Astrocyte (in vitro differentiated cells and primary cell): ENCODE data around the gene ALK. TPM values are rescaled to one million over a fixed set of nuclear protein-coding genes. Genes with fewer than 3 reads are reported as not detected.
A peak's percentile ranks its signal among the peaks of the same experiment; 100 is the strongest.

ENCODE experiments used
- DNase-seq: peaks from one replicate; pipeline ENCODE4 v3.0.0-alpha.2; 2010; ENCODE audit warnings: low read depth
- FAIRE-seq: peaks from 2 replicates; lab custom pipeline; 2011; peaks lifted over from hg19 to GRCh38; lab: Jason Lieb, UNC
- H2AFZ ChIP-seq: 2 replicates; pipeline ENCODE4 v1.6.0; 2012; ENCODE audit warnings: low read depth, low read length, inconsistent platforms
- H3K27ac ChIP-seq: 2 replicates; pipeline ENCODE4 v1.5.1; 2011; ENCODE audit warnings: low read depth, low read length, inconsistent platforms
- H3K27me3 ChIP-seq: 2 replicates; pipeline ENCODE4 v1.6.0; 2011; ENCODE audit warnings: low read length, inconsistent platforms; ENCODE audit not compliant: insufficient read depth
- H3K36me3 ChIP-seq: 2 replicates; pipeline ENCODE4 v1.5.1; 2011; ENCODE audit warnings: low read length, inconsistent platforms; ENCODE audit not compliant: insufficient read depth
- H3K4me1 ChIP-seq: 2 replicates; pipeline ENCODE4 v1.5.1; 2011; ENCODE audit warnings: low read length, inconsistent platforms; ENCODE audit not compliant: insufficient read depth
- H3K4me2 ChIP-seq: 2 replicates; pipeline ENCODE4 v1.6.0; 2012; ENCODE audit warnings: low read length, inconsistent platforms
- H3K4me3 ChIP-seq: 2 replicates; pipeline ENCODE4 v1.5.1; 2011; ENCODE audit warnings: low read depth, mild to moderate bottlenecking, low read length, inconsistent platforms; ENCODE audit not compliant: insufficient read depth
- H3K79me2 ChIP-seq: 2 replicates; pipeline ENCODE4 v1.6.0; 2012; ENCODE audit warnings: mild to moderate bottlenecking, low read length, inconsistent platforms; ENCODE audit not compliant: insufficient read depth
- H3K9ac ChIP-seq: 2 replicates; pipeline ENCODE4 v1.6.0; 2012; ENCODE audit warnings: mild to moderate bottlenecking, low read length, inconsistent platforms
- H3K9me3 ChIP-seq: 2 replicates; pipeline ENCODE4 v1.5.1; 2012; ENCODE audit warnings: low read depth, mild to moderate bottlenecking, low read length, inconsistent platforms; ENCODE audit not compliant: insufficient read depth
- H4K20me1 ChIP-seq: 2 replicates; pipeline ENCODE4 v1.6.0; 2012; ENCODE audit warnings: low read length, inconsistent platforms; ENCODE audit not compliant: insufficient read depth
- H3K27ac Mint-ChIP-seq: one replicate; pipeline ENCODE4 v1.8.0; 2021; ENCODE audit warnings: mild to moderate bottlenecking, mixed read lengths; ENCODE audit not compliant: unreplicated experiment
- H3K27me3 Mint-ChIP-seq: one replicate; pipeline ENCODE4 v1.8.0; 2021; ENCODE audit warnings: low read depth, mixed read lengths; ENCODE audit not compliant: unreplicated experiment
- H3K36me3 Mint-ChIP-seq: one replicate; pipeline ENCODE4 v1.8.0; 2021; ENCODE audit warnings: low read depth, mixed read lengths; ENCODE audit not compliant: unreplicated experiment
- H3K4me1 Mint-ChIP-seq: one replicate; pipeline ENCODE4 v1.8.0; 2021; ENCODE audit warnings: low read depth, mixed read lengths; ENCODE audit not compliant: unreplicated experiment
- H3K4me3 Mint-ChIP-seq: one replicate; pipeline ENCODE4 v1.8.0; 2021; ENCODE audit warnings: mild to moderate bottlenecking, moderate library complexity, mixed read lengths; ENCODE audit not compliant: unreplicated experiment
- H3K9me3 Mint-ChIP-seq: one replicate; pipeline ENCODE4 v1.8.0; 2021; ENCODE audit warnings: mild to moderate bottlenecking, mixed read lengths; ENCODE audit not compliant: unreplicated experiment
- CTCF ChIP-seq: IDR thresholded peaks from 2 replicates; pipeline ENCODE4 v1.5.1; 2011; ENCODE audit warnings: low read depth, mild to moderate bottlenecking, inconsistent platforms, low read length, moderate library complexity; ENCODE audit not compliant: insufficient read depth
- EZH2 ChIP-seq: IDR thresholded peaks from 2 replicates; pipeline ENCODE4 v1.6.1; 2012; ENCODE audit warnings: mild to moderate bottlenecking, low read length, inconsistent platforms; ENCODE audit not compliant: insufficient read depth
- total RNA-seq: library from RNA; stranded (reverse); gene quantifications from 2 replicates; pipeline ENCODE4 v1.2.1, GENCODE V29; 2021

Gene ALK
- total RNA-seq, 1 donor from 2014 or later = 0.16 TPM

GRCh38 chr2:29765721-29766120 is 155.7 kb downstream of the ALK start:
- FAIRE-seq = no peak
- Mint-ChIP-seq H3K27ac (no peak overlapping the region), H3K9me3 (no peaks in the 10 kb centered on the region), H3K4me3 (no peak overlapping the region), H3K27me3 (no peaks in the 10 kb centered on the region), H3K4me1 (peaks cover 21% of the 10 kb centered on the region), H3K36me3 (no peaks in the 10 kb centered on the region)
- H4K20me1 ChIP-seq = no peaks in the 10 kb centered on the region
- H3K9me3 ChIP-seq = no peaks in the 10 kb centered on the region
- no peaks in the 10 kb centered on the region for H3K79me2 ChIP-seq
- H3K27me3 ChIP-seq = no peaks in the 10 kb centered on the region
- TF ChIP-seq EZH2 (no peak), CTCF (no peak)
- peak overlapping the region; percentile 49 for H3K4me2 ChIP-seq
- no peaks in the 10 kb centered on the region for H3K36me3 ChIP-seq
- H3K4me1 ChIP-seq = peaks cover 9% of the 10 kb centered on the region
- H3K9ac ChIP-seq = no peak overlapping the region
- no peak overlapping the region for H3K4me3 ChIP-seq
- H3K27ac ChIP-seq = no peak overlapping the region
- no peak overlapping the region for H2AFZ ChIP-seq
- peak; percentile 38 for DNase-seq

GRCh38 chr2:29763371-29763770 is 158.0 kb downstream of the ALK start:
- no peaks in the 10 kb centered on the region for H4K20me1 ChIP-seq
- no peaks in the 10 kb centered on the region for H3K9me3 ChIP-seq
- H3K79me2 ChIP-seq = no peaks in the 10 kb centered on the region
- Mint-ChIP-seq H3K36me3 (no peaks in the 10 kb centered on the region), H3K27ac (no peak overlapping the region), H3K27me3 (no peaks in the 10 kb centered on the region), H3K4me1 (peaks cover 31% of the 10 kb centered on the region), H3K9me3 (no peaks in the 10 kb centered on the region), H3K4me3 (no peak overlapping the region)
- no peaks in the 10 kb centered on the region for H3K36me3 ChIP-seq
- no peak overlapping the region for H3K9ac ChIP-seq
- H3K27ac ChIP-seq = no peak overlapping the region
- DNase-seq (no peak), FAIRE-seq (no peak)
- no peak overlapping the region for H2AFZ ChIP-seq
- H3K4me2 ChIP-seq = no peak overlapping the region
- H3K4me1 ChIP-seq = peaks cover 9% of the 10 kb centered on the region
- H3K4me3 ChIP-seq = no peak overlapping the region
- no peak for TF ChIP-seq EZH2
- TF ChIP-seq CTCF = no peak
- no peaks in the 10 kb centered on the region for H3K27me3 ChIP-seq

GRCh38 chr2:29762239-29762638 is 159.1 kb downstream of the ALK start:
- Histone ChIP-seq H3K4me1 (peaks cover 9% of the 10 kb centered on the region), H3K4me3 (no peak overlapping the region), H3K4me2 (no peak overlapping the region), H3K36me3 (no peaks in the 10 kb centered on the region), H3K27ac (no peak overlapping the region), H3K9me3 (no peaks in the 10 kb centered on the region), H3K27me3 (no peaks in the 10 kb centered on the region), H4K20me1 (no peaks in the 10 kb centered on the region), H3K79me2 (no peaks in the 10 kb centered on the region), H3K9ac (no peak overlapping the region), H2AFZ (no peak overlapping the region)
- Mint-ChIP-seq H3K36me3 (no peaks in the 10 kb centered on the region), H3K27ac (no peak overlapping the region), H3K9me3 (no peaks in the 10 kb centered on the region), H3K4me1 (peaks cover 28% of the 10 kb centered on the region), H3K27me3 (no peaks in the 10 kb centered on the region), H3K4me3 (no peak overlapping the region)
- FAIRE-seq (no peak), DNase-seq (no peak)
- TF ChIP-seq EZH2 (no peak), CTCF (no peak)
